GM10847 (cell line): ENCODE measurements around the gene SLC22A23.

Experiments
- POLR2A ChIP-seq: IDR thresholded peaks from 2 replicates; pipeline ENCODE4 v1.6.1; 2011; ENCODE audit not compliant: insufficient read length; ENCODE audit errors: extremely low read depth

SLC22A23 gene

GRCh38 chr6:3233321-3233720, 223.5 kb downstream of the SLC22A23 start:
- TF ChIP-seq POLR2A, result no peak

GRCh38 chr6:3232017-3232945, 224.6 kb downstream of the SLC22A23 start:
- no peak for TF ChIP-seq POLR2A

- no peak for TF ChIP-seq POLR2A
These were observed 225.4 kb downstream of the SLC22A23 start for GRCh38 chr6:3231247-3232016.

- TF ChIP-seq POLR2A, result no peak
These were observed 226.0 kb downstream of the SLC22A23 start for GRCh38 chr6:3230900-3231246.

DNA sequence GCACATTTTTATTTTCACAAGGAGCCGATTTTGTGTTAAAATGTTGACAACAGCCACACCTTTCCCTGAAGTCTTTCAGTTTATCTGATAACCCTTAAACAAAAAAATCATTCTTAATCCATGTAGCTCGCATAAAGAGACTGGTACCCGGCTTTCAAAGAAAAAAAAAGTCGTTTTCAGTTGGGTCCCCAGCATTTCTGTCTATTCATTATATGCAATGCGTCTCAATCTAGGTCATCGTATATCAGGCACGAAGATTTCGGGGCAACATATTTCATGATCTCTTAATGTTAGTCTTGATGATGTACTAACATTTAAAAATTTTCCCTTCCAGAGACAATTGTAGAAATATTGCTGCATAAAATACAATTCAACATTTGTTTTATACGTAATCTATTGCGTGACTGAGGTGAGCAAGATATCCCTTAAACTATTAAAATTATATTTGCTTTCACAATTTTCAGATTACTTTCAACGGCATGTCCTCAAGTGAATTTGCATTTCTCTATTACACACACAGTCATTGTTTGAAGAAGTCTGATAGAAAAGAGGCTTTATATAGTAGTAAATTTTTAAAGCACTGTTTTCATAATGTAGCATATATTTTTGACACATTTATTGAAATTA, 226.5 kb downstream of the SLC22A23 start:
- TF ChIP-seq POLR2A, result no peak

DNA sequence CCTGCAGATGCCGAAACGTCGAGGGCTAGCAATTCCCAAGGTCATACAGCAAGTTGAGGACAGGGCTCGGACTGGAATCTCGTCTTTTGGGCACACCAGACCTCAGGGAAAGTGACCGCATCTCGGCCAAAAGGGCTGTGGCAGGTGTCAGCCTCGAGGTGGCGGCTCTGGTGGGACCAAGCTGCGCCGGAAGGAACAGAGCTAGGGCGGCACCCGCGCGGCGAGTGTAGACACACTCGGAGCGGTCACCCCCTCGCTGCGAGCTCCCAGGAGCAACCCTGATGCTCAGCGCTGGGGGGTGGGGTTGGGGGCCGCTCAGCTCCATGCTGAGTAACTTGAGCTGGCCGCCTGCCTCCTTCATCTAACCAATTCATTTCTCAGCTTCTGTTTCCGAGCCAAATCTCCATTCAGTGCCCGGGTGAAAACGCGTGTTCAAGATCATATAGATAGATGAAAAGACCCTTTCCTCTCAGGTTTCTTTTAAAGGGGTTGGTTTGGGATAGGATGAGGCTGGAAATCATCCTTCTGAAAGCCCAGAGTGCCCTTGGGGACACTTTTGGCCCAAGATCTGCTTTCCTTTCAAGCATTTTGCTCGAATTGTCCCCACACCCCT, 227.2 kb downstream of the SLC22A23 start:
- no peak for TF ChIP-seq POLR2A

GRCh38 chr6:3228771-3229565, 227.9 kb downstream of the SLC22A23 start:
- no peak for TF ChIP-seq POLR2A

DNA sequence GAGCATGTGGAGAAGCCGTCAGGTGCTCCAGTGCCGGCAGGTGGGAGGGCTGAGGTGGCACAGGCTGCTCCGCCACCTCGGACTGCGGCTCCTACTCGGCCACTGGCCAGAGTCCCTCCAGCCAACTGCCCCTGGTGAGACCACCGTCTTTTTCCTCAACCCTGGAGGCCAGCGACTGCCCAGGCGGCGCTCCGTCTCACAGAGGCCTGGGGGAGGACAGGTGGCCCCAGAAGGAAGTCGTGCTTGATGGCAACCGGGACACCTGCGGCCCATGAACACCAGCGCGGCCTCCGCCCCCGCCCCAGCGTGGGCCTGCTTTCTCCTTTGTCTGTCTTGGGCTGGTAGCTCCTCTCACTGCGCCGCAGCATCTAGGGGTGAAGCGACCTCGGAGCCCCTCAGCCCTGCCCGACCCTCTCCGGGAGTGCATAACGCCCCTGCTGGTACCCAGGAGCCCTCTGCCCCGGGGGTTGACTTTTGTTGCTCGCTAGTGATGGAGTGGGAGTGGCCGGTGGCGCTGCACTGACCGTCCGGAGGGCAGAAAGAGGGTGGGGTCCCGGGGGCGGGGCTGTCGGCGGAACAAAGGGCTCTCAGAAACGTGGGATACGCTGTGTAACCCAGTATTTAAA, 228.7 kb downstream of the SLC22A23 start:
- TF ChIP-seq POLR2A, result no peak

- TF ChIP-seq POLR2A, result peak; percentile 92
These were observed 229.3 kb downstream of the SLC22A23 start, which contains the start of gene TUBB2B for GRCh38 chr6:3227363-3228045. TSS of gene TUBB2B (minus strand) at chr6:3227653. CDS start at chr6:3227543, 110 bp downstream.

DNA sequence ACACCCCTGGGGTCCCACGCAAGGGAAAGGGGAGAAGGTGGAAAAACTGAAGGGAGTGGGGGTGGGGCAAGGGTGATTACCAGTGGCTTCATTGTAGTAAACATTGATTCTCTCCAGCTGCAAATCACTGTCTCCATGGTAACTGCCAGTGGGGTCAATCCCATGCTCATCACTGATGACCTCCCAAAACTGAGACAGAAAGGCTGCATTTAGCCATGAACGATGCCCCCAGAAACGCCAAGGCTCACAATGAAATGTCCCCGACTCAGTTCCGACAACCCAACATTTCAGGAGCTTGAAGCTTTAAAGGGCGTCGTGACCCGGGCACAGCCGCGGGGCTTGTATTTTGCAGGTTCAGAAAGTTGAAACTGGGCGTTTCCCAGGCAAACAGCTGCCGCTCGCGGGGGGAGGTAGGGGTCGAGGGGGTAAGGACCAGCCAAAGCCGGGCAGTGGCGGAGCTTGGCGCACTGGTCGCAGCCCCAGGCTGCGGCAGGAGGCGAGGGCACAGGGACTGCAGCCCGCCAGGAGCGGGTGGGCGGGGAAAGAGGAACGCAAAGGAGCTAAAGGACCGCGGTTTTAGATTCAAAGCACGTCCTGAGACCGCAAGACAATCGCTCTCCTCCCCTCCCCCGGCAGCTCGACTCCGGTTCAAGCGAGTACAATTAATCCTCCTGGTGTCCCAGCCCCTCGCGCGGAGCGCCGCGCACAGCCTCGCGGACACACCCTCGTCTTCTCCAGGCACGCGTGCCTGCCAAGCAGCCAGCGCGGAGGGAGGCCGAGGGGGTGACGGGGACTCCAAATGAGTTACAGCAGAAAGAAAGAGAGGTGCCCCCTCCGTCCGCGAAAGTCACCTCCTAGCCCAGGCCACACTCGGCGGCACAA, 230.1 kb downstream of the SLC22A23 start:
- no peak for TF ChIP-seq POLR2A

DNA sequence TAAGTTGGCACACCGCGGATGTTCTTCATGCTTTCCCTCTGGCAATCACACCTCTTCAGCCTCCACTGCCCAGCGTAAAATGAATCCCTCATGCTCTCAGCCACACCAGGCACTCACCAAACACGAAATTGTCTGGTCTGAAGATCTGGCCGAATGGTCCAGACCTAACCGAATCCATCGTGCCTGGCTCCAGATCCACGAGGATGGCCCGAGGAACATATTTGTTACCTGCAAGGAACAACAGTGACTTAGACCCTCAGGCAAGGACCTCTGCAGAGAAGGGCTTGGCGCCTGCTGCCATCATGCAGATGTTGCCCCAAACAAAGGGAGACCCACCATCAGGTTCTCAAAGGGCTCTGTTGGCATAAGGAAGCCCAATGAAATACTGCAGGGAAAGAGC, 230.8 kb downstream of the SLC22A23 start:
- TF ChIP-seq POLR2A, result no peak

DNA sequence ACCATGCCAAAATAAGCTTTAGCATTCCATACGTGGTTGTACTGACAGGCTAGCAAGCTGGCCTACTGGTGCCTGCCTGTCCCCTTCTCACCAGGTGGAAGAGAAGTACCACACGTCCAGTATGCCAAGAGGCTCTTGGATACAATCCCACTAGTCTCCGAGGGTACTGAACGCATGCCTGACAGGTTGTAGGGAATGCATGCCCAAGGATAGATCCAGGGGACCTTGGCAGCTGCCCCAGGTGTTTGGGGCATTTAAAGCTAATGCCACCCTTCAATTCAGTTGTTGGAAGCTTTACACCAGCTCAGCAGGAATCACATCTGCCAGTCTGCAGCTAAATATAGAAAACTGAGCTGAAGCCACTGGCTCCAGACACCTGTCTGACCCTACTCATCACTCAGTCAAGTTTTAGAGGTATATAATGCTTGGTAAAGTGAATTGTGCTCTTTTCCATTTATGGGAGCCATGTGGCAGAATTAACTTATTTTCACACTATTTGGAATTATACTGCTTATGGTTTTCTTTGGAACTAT, 234.3 kb downstream of the SLC22A23 start:
- TF ChIP-seq POLR2A, result no peak
